ENCODE measurements around the gene LRRC7.

DNA sequence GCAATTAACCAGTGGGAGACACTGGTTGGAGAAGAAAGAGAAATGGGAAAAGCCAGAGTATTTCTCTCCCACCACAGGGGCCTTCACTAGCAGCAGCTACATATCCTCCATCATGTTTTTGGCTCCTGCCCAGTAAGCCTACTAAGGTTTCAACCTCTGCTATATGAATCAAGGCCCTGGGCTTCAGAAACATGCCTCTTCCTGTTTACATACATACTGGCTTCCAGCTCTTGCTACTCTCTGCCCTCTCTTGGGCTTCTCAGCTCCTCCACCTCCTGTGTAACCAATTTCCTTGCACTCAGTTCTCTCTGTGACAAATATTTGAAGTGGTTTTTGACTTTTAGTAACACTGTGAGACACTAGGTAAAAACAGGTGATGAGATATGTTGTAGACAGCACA is 80.8 kb downstream of the LRRC7 start:
- TF ChIP-seq POLR2A (IDR thresholded peaks at IDR 0.05) (no peak), POLR2AphosphoS5 (IDR thresholded peaks at IDR 0.05) (no peak)
- TF ChIP-seq, protein P1, sequence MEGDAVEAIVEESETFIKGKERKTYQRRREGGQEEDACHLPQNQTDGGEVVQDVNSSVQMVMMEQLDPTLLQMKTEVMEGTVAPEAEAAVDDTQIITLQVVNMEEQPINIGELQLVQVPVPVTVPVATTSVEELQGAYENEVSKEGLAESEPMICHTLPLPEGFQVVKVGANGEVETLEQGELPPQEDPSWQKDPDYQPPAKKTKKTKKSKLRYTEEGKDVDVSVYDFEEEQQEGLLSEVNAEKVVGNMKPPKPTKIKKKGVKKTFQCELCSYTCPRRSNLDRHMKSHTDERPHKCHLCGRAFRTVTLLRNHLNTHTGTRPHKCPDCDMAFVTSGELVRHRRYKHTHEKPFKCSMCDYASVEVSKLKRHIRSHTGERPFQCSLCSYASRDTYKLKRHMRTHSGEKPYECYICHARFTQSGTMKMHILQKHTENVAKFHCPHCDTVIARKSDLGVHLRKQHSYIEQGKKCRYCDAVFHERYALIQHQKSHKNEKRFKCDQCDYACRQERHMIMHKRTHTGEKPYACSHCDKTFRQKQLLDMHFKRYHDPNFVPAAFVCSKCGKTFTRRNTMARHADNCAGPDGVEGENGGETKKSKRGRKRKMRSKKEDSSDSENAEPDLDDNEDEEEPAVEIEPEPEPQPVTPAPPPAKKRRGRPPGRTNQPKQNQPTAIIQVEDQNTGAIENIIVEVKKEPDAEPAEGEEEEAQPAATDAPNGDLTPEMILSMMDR (IDR thresholded peaks at IDR 0.05): no peak

Measured in prostate gland (tissue), 2 donors.